ENCODE results near the gene SH2D3C. TPM values are rescaled to one million over a fixed set of nuclear protein-coding genes. Genes with fewer than 3 reads are reported as not detected.

The SH2D3C gene
- total and polyA plus RNA-seq, 2 donors from 2014 or later: 13.7 to 27.7 TPM

DNA sequence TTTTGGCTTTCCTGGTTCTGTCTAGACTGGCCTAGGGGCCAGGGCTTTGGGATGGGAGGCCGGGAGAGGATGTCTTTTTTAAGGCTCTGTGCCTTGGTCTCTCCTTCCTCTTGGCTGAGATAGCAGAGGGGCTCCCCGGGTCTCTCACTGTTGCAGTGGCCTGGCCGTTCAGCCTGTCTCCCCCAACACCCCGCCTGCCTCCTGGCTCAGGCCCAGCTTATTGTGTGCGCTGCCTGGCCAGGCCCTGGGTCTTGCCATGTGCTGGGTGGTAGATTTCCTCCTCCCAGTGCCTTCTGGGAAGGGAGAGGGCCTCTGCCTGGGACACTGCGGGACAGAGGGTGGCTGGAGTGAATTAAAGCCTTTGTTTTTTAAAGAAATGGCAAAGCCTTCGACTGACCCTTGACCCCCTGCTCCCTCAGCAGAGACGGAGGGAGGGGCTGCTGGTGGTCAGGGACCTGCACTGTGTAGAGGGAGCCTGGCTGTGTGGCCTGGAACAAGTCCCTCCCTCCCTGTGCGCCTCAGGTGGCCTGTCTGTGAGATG lies 35.3 kb upstream of the SH2D3C start:
- no peak for FAIRE-seq
- H3K9ac ChIP-seq (ENCODE audit: low read length in 3 of 3): no peak overlapping the region
- H3K36me3 ChIP-seq (ENCODE audit: control insufficient read depth in 2 of 3, insufficient read depth in 3 of 3, low read length in 3 of 3): peaks cover 2 to 39% (median 16%) of the 10 kb centered on the region in 3 donors
- no peaks in the 10 kb centered on the region for H3K27me3 ChIP-seq (ENCODE audit: control insufficient read depth, insufficient read depth, low read length)
- no peak overlapping the region for H3K27ac ChIP-seq (ENCODE audit: low read depth in 2 of 2, low read length in 2 of 2)
- DNase-seq: peak in 1 of 5 donors; percentile 38
- H3K4me1 ChIP-seq (ENCODE audit: control insufficient read depth in 2 of 3, insufficient read depth in 2 of 3, low read depth in 1 of 3, low read length in 3 of 3): peaks cover 0 to 6% (median 0%) of the 10 kb centered on the region in 3 donors
- H3K9me3 ChIP-seq (ENCODE audit: control insufficient read depth in 2 of 3, insufficient read depth in 1 of 3, low read length in 3 of 3): no peaks in the 10 kb centered on the region
- intact Hi-C loops (cut with DNase I): no loop called here
- no peak overlapping the region for H3K4me3 ChIP-seq (ENCODE audit: low read length in 3 of 3)
- TF ChIP-seq, protein P1, sequence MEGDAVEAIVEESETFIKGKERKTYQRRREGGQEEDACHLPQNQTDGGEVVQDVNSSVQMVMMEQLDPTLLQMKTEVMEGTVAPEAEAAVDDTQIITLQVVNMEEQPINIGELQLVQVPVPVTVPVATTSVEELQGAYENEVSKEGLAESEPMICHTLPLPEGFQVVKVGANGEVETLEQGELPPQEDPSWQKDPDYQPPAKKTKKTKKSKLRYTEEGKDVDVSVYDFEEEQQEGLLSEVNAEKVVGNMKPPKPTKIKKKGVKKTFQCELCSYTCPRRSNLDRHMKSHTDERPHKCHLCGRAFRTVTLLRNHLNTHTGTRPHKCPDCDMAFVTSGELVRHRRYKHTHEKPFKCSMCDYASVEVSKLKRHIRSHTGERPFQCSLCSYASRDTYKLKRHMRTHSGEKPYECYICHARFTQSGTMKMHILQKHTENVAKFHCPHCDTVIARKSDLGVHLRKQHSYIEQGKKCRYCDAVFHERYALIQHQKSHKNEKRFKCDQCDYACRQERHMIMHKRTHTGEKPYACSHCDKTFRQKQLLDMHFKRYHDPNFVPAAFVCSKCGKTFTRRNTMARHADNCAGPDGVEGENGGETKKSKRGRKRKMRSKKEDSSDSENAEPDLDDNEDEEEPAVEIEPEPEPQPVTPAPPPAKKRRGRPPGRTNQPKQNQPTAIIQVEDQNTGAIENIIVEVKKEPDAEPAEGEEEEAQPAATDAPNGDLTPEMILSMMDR (IDR thresholded peaks at IDR 0.05; ENCODE audit: borderline replicate concordance, extremely low read depth, insufficient read depth): no peak

DNA sequence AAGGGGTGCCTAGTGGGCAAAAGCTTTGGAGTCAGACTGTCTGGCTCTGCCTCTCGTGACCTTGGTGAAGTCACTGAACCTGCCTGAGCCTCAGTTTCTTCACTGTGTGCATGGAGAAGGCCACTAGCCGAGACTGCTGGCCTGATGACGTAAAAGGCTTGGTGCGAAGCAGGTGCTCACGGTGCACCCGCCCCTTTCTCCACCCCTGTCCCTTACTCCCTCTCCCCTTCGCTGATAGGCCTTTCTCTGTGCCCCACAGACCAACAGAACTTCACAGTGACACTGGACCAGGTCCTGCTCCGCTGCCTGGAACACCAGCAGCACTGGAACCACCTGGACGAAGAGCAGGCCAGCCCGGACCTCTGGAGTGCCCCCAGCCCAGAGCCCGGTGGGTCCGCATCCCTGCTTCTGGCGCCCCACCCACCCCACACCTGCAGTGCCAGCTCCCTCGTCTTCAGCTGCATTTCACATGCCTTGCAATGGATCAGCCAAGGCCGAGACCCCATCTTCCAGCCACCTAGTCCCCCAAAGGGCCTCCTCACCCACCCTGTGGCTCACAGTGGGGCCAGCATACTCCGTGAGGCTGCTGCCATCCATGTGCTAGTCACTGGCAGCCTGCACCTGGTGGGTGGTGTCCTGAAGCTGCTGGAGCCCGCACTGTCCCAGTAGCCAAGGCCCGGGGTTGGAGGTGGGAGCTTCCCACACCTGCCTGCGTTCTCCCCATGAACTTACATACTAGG lies 34.6 kb upstream of the SH2D3C start:
- no peak overlapping the region for H3K9ac ChIP-seq (ENCODE audit: low read length in 3 of 3)
- H3K4me1 ChIP-seq (ENCODE audit: control insufficient read depth in 2 of 3, insufficient read depth in 2 of 3, low read depth in 1 of 3, low read length in 3 of 3): peaks cover 0 to 6% (median 0%) of the 10 kb centered on the region in 3 donors
- intact Hi-C loops (cut with DNase I): no loop called here
- H3K36me3 ChIP-seq (ENCODE audit: control insufficient read depth in 2 of 3, insufficient read depth in 3 of 3, low read length in 3 of 3): peaks cover 2 to 39% (median 13%) of the 10 kb centered on the region in 3 donors
- H3K9me3 ChIP-seq (ENCODE audit: control insufficient read depth in 2 of 3, insufficient read depth in 1 of 3, low read length in 3 of 3): no peaks in the 10 kb centered on the region
- peak in 1 of 5 donors; percentile 38 for DNase-seq
- no peak for FAIRE-seq
- H3K27ac ChIP-seq (ENCODE audit: low read depth in 2 of 2, low read length in 2 of 2): no peak overlapping the region
- TF ChIP-seq, protein P1 (IDR thresholded peaks at IDR 0.05; ENCODE audit: borderline replicate concordance, extremely low read depth, insufficient read depth): no peak
- H3K4me3 ChIP-seq (ENCODE audit: low read length in 3 of 3): no peak overlapping the region
- H3K27me3 ChIP-seq (ENCODE audit: control insufficient read depth, insufficient read depth, low read length): no peaks in the 10 kb centered on the region

DNA sequence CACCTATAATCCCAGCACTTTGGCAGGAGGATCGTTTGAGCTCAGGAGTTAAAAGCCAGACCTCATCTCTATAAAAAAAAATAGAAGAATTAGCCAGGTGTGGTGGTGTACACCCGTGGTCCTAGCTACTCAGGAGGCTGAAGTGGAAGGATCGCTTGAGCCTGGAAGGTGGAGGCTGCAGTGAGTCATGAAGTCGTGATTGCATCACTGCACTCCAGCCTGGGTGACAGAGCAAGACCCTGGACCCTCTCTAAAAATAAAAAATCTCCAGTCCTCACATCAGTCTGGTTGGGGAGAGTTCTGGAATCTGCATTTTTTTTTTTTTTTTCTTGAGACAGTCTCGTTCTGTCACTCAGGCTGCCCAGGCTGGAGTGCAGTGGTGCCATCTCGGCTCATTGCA lies 33.5 kb upstream of the SH2D3C start:
- intact Hi-C loops (cut with DNase I): no loop called here
- no peak for DNase-seq
- H3K36me3 ChIP-seq (ENCODE audit: control insufficient read depth in 2 of 3, insufficient read depth in 3 of 3, low read length in 3 of 3): peaks cover 2 to 37% (median 17%) of the 10 kb centered on the region in 3 donors
- no peaks in the 10 kb centered on the region for H3K27me3 ChIP-seq (ENCODE audit: control insufficient read depth, insufficient read depth, low read length)
- peaks cover 0 to 6% (median 0%) of the 10 kb centered on the region in 3 donors for H3K4me1 ChIP-seq (ENCODE audit: control insufficient read depth in 2 of 3, insufficient read depth in 2 of 3, low read depth in 1 of 3, low read length in 3 of 3)
- H3K9me3 ChIP-seq (ENCODE audit: control insufficient read depth in 2 of 3, insufficient read depth in 1 of 3, low read length in 3 of 3): no peaks in the 10 kb centered on the region
- H3K27ac ChIP-seq (ENCODE audit: low read depth in 2 of 2, low read length in 2 of 2): no peak overlapping the region
- FAIRE-seq: no peak
- no peak overlapping the region for H3K4me3 ChIP-seq (ENCODE audit: low read length in 3 of 3)
- TF ChIP-seq, protein P1 (IDR thresholded peaks at IDR 0.05; ENCODE audit: borderline replicate concordance, extremely low read depth, insufficient read depth): no peak
- H3K9ac ChIP-seq (ENCODE audit: low read length in 3 of 3): no peak overlapping the region
